Measurements from ENCODE around the gene VRK1. TPM values are rescaled to one million over a fixed set of nuclear protein-coding genes. Genes with fewer than 3 reads are reported as not detected.

Gene VRK1
- total and polyA plus RNA-seq, 10 of the 15 experiments (the other 5 are each of a cell fraction or from before 2014, with no cell fraction given) = 50.9 to 137 (median 84.7) TPM

DNA sequence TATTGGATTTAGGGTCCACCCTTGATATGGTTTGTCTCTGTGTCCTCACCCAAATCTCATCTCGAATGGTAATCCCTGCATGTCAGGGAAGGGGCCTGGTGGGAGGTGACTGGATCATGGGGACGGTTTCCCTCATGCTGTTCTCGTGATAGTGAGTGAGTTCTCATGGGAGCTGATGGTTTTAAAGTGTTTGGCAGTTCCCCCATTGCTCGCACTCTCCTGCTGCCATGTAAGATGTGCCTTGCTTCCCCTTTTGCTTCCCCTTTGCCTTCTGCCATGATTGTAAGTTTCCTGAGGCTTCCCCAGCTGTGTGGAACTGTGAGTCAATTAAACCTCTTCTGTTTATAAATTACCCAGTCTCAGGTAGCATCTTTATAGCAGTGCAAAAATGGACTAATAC lies 118.3 kb downstream of the VRK1 start:
- ChIA-PET RAD21 (ENCODE audit: unreplicated experiment) (no interaction called here), SMC1A (ENCODE audit: uncharacterized antibody, unreplicated experiment) (no interaction called here)

More for the DNA sequence above, 118.3 kb downstream of the VRK1 start:
- no peaks in the 10 kb centered on the region for H4K20me1 ChIP-seq (ENCODE audit: control insufficient read depth, insufficient read depth)
- in situ Hi-C loops (cut with MboI) (no loop called here), intact Hi-C loops (cut with micrococcal nuclease; ENCODE audit: unreplicated experiment) (no loop called here)
- POLR2A ChIA-PET = interaction anchor here (0.7 kb wide), 1 partner anchor 9 kb away, joined by 8 read pairs; no protein-coding TSS in a partner anchor
- FAIRE-seq = no peak
- ATAC-seq = no peak
- H3K9ac ChIP-seq (ENCODE audit: control insufficient read depth, insufficient read depth, low read length) = no peak overlapping the region
- DNase-seq (ENCODE audit: low read depth, low spot score) = no peak
- WGBS (ENCODE audit: insufficient coverage, insufficient replicate concordance, low lambda C conversion rate, missing lambda C conversion rate) = 47% methylated on average over 4 of the region's 4 CpGs
- H2AFZ ChIP-seq (ENCODE audit: control insufficient read depth, low read depth, low read length) = no peak overlapping the region
- no peak overlapping the region for H3K4me3 ChIP-seq
- H3K4me2 ChIP-seq (ENCODE audit: control insufficient read depth, insufficient read depth) = no peak overlapping the region
- H3K36me3 ChIP-seq (ENCODE audit: control insufficient read depth in 2 of 2, insufficient read depth in 2 of 2, low read length in 1 of 2) = no peaks in the 10 kb centered on the region; a peak in 1 of 4 replicates
- no peaks in the 10 kb centered on the region for H3K4me1 ChIP-seq (ENCODE audit: control insufficient read depth, insufficient read depth, low read length)
- no peak overlapping the region for H3K27ac ChIP-seq (ENCODE audit: control insufficient read depth, insufficient read depth)
- CTCF ChIA-PET = no interaction called here
- no peaks in the 10 kb centered on the region for H3K27me3 ChIP-seq (replicated peaks in 1 of 2; ENCODE audit: control insufficient read depth in 2 of 2, insufficient read depth in 2 of 2, low read length in 1 of 2)
- no TSS peak for BruUV-seq (replicated peaks)
- H3K9me3 ChIP-seq (replicated peaks; ENCODE audit: control insufficient read depth, insufficient read depth, low read length) = no peaks in the 10 kb centered on the region; the same call in 2 of the 3 replicates
- TF ChIP-seq STAT3 (IDR thresholded peaks at IDR 0.05; ENCODE audit: low read depth, low read length) (no peak), ZNF274 (IDR thresholded peaks at IDR 0.05; ENCODE audit: insufficient read depth, insufficient read length) (no peak), SP1 (IDR thresholded peaks at IDR 0.05; ENCODE audit: low read depth, low read length) (no peak), ELK1 (IDR thresholded peaks at IDR 0.05; ENCODE audit: low read depth, low read length) (no peak), NFYB (IDR thresholded peaks at IDR 0.05; ENCODE audit: insufficient read depth, low read depth, low read length) (no peak), NFIC (IDR thresholded peaks at IDR 0.05; ENCODE audit: low read depth, low read length) (no peak), NBN (IDR thresholded peaks at IDR 0.05) (no peak), ZNF217 (IDR thresholded peaks at IDR 0.05) (no peak), RAD21 (IDR thresholded peaks at IDR 0.05; ENCODE audit: insufficient read depth, low read depth, low read length) (no peak), DPF2 (IDR thresholded peaks at IDR 0.05) (no peak), CHD2 (IDR thresholded peaks at IDR 0.05; ENCODE audit: borderline replicate concordance, low read depth, low read length) (no peak), ZBED1 (IDR thresholded peaks at IDR 0.05; ENCODE audit: borderline replicate concordance) (no peak), JUNB (IDR thresholded peaks at IDR 0.05) (no peak)
- TF ChIP-seq, protein P1, sequence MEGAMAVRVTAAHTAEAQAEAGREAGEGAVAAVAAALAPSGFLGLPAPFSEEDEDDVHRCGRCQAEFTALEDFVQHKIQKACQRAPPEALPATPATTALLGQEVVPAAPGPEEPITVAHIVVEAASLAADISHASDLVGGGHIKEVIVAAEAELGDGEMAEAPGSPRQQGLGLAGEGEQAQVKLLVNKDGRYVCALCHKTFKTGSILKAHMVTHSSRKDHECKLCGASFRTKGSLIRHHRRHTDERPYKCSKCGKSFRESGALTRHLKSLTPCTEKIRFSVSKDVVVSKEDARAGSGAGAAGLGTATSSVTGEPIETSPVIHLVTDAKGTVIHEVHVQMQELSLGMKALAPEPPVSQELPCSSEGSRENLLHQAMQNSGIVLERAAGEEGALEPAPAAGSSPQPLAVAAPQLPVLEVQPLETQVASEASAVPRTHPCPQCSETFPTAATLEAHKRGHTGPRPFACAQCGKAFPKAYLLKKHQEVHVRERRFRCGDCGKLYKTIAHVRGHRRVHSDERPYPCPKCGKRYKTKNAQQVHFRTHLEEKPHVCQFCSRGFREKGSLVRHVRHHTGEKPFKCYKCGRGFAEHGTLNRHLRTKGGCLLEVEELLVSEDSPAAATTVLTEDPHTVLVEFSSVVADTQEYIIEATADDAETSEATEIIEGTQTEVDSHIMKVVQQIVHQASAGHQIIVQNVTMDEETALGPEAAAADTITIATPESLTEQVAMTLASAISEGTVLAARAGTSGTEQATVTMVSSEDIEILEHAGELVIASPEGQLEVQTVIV (IDR thresholded peaks at IDR 0.05; ENCODE audit: borderline replicate concordance, partially characterized antibody) = no peak
- TF ChIP-seq, protein P2, sequence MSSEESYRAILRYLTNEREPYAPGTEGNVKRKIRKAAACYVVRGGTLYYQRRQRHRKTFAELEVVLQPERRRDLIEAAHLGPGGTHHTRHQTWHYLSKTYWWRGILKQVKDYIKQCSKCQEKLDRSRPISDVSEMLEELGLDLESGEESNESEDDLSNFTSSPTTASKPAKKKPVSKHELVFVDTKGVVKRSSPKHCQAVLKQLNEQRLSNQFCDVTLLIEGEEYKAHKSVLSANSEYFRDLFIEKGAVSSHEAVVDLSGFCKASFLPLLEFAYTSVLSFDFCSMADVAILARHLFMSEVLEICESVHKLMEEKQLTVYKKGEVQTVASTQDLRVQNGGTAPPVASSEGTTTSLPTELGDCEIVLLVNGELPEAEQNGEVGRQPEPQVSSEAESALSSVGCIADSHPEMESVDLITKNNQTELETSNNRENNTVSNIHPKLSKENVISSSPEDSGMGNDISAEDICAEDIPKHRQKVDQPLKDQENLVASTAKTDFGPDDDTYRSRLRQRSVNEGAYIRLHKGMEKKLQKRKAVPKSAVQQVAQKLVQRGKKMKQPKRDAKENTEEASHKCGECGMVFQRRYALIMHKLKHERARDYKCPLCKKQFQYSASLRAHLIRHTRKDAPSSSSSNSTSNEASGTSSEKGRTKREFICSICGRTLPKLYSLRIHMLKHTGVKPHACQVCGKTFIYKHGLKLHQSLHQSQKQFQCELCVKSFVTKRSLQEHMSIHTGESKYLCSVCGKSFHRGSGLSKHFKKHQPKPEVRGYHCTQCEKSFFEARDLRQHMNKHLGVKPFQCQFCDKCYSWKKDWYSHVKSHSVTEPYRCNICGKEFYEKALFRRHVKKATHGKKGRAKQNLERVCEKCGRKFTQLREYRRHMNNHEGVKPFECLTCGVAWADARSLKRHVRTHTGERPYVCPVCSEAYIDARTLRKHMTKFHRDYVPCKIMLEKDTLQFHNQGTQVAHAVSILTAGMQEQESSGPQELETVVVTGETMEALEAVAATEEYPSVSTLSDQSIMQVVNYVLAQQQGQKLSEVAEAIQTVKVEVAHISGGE (CRISPR knock-in tag; IDR thresholded peaks at IDR 0.05) = no peak
- no peaks in the 10 kb centered on the region for H3K79me2 ChIP-seq (ENCODE audit: control insufficient read depth, insufficient read depth, low read length)

All from GM12878 (cell line).